NT2/D1 (cell line): ENCODE results near the gene LPGAT1.

Source experiments
- YY1 ChIP-seq: IDR thresholded peaks from 2 replicates; pipeline ENCODE4 v1.6.1; 2011; ENCODE audit not compliant: insufficient read length, insufficient read depth
- ZNF274 ChIP-seq: IDR thresholded peaks from 2 replicates; pipeline ENCODE4 v1.6.1; 2011; ENCODE audit warnings: mild to moderate bottlenecking, low read depth, low read length

GRCh38 chr1:211781260-211781659 is 49.3 kb downstream of the LPGAT1 start:
- TF ChIP-seq YY1 (no peak), ZNF274 (no peak)
